Muscle of leg (tissue), 16 donors: Measurements from ENCODE around the gene SPINT3. TPM values are rescaled to one million over a fixed set of nuclear protein-coding genes. Genes with fewer than 3 reads are reported as not detected.

Experiments
- DNase-seq: peaks from one replicate; pipeline ENCODE4 v3.0.0; 2013
- H3K27ac ChIP-seq: one replicate; pipeline ENCODE4 v1.5.1; 2013; ENCODE audit warnings: mild to moderate bottlenecking, low read length, control low read depth
- H3K27me3 ChIP-seq: one replicate; pipeline ENCODE4 v1.6.1; 2013; ENCODE audit warnings: low read length; ENCODE audit not compliant: control insufficient read depth, insufficient read depth
- H3K36me3 ChIP-seq: one replicate; pipeline ENCODE4 v1.6.1; 2013; ENCODE audit warnings: low read length; ENCODE audit not compliant: control insufficient read depth, insufficient read depth
- H3K4me1 ChIP-seq: one replicate; pipeline ENCODE4 v1.6.1; 2013; ENCODE audit warnings: low read length; ENCODE audit not compliant: control insufficient read depth, insufficient read depth
- H3K4me3 ChIP-seq: one replicate; pipeline ENCODE4 v1.5.1; 2013; ENCODE audit warnings: low read length, control low read depth
- H3K9me3 ChIP-seq: replicated peaks from 2 replicates; pipeline ENCODE4 v1.6.1; 2013; ENCODE audit warnings: low read depth, low read length; ENCODE audit not compliant: control insufficient read depth
- WGBS: methylation state at CpG from one replicate; pipeline ENCODE4 v1.1.5; 2013; ENCODE audit warnings: missing lambda C conversion rate; ENCODE audit not compliant: insufficient coverage; 5-methylcytosine and 5-hydroxymethylcytosine counted together
- long read RNA-seq, 11 donors: transcript quantifications; one replicate each; lab custom pipeline, GENCODE V29; 2026
- polyA plus RNA-seq, 8 donors: library from polyadenylated mRNA; unstranded; fragments of 120-200 nt; gene quantifications; one replicate each; pipeline versions ENCODE4 v1.2.1 to v1.2.3, GENCODE V29; 2013; ENCODE audit warnings: inconsistent platforms in 1 of 8, low replicate concordance in 1 of 8; ENCODE audit not compliant: insufficient read length in 8 of 8, insufficient read depth in 1 of 8
- total RNA-seq: library from RNA; stranded (reverse); fragments of 120-200 nt; gene quantifications from one replicate; pipeline ENCODE4 v1.2.4, GENCODE V29; 2013

The SPINT3 gene
- total RNA-seq (not detected), polyA plus RNA-seq (not detected)
- long read RNA-seq, donor 1: 0 reads
- long read RNA-seq, donor 2: 0 reads
- long read RNA-seq, donor 3: 0 reads
- long read RNA-seq, donor 4: 0 reads
- long read RNA-seq, donor 5: 0 reads
- long read RNA-seq, donor 6: 0 reads
- long read RNA-seq, donor 7: 0 reads
- long read RNA-seq, donor 8: 0 reads
- long read RNA-seq, donor 9: 0 reads
- long read RNA-seq, donor 10: 0 reads
- long read RNA-seq, donor 11: 0 reads

- Histone ChIP-seq H3K27me3 (no peaks in the 10 kb centered on the region), H3K9me3 (no peaks in the 10 kb centered on the region), H3K4me3 (no peak within 1 kb of the TSS), H3K4me1 (no peaks in the 10 kb centered on the region), H3K36me3 (no peaks in the 10 kb centered on the region), H3K27ac (no peak within 1 kb of the TSS)
- no peak for DNase-seq
- WGBS: 40% methylated on average over 1 of the region's 5 CpGs
Measured at GRCh38 chr20:45515147-45515913, at the start of gene SPINT3. Gene SPINT3 (minus strand): TSS chr20:45515622. CDS start chr20:45515608, 14 bp downstream.

GRCh38 chr20:45564760-45565276 is 49.4 kb upstream of the SPINT3 start:
- DNase-seq: no peak
- Histone ChIP-seq H3K4me3 (no peak overlapping the region), H3K27ac (no peak overlapping the region), H3K36me3 (no peaks in the 10 kb centered on the region), H3K9me3 (no peaks in the 10 kb centered on the region), H3K4me1 (no peaks in the 10 kb centered on the region), H3K27me3 (no peaks in the 10 kb centered on the region)
- WGBS: no CpG with 5 or more reads among the region's 2 CpGs

- no peak overlapping the region for H3K4me3 ChIP-seq
- no peaks in the 10 kb centered on the region for H3K4me1 ChIP-seq
- H3K36me3 ChIP-seq: no peaks in the 10 kb centered on the region
- H3K27ac ChIP-seq: no peak overlapping the region
- peaks cover 2% of the 10 kb centered on the region for H3K27me3 ChIP-seq
- no peaks in the 10 kb centered on the region for H3K9me3 ChIP-seq
- 50% methylated on average over 1 of the region's 1 CpG for WGBS
- DNase-seq: no peak
Measured at GRCh38 chr20:45555198-45555597, 39.8 kb upstream of the SPINT3 start.

GRCh38 chr20:45552456-45552855 is 37.0 kb upstream of the SPINT3 start:
- no peak overlapping the region for H3K27ac ChIP-seq
- DNase-seq: no peak
- no peaks in the 10 kb centered on the region for H3K4me1 ChIP-seq
- H3K27me3 ChIP-seq: peaks cover 2% of the 10 kb centered on the region
- WGBS: no CpG with 5 or more reads among the region's 2 CpGs
- H3K9me3 ChIP-seq: no peaks in the 10 kb centered on the region
- H3K4me3 ChIP-seq: no peak overlapping the region
- H3K36me3 ChIP-seq: no peaks in the 10 kb centered on the region

GRCh38 chr20:45550765-45551164 is 35.3 kb upstream of the SPINT3 start:
- DNase-seq: no peak
- Histone ChIP-seq H3K36me3 (no peaks in the 10 kb centered on the region), H3K27me3 (peaks cover 2% of the 10 kb centered on the region), H3K9me3 (no peaks in the 10 kb centered on the region), H3K4me3 (no peak overlapping the region), H3K27ac (no peak overlapping the region), H3K4me1 (no peaks in the 10 kb centered on the region)

GRCh38 chr20:45548410-45548809 is 33.0 kb upstream of the SPINT3 start:
- peaks cover 4% of the 10 kb centered on the region for H3K27me3 ChIP-seq
- H3K27ac ChIP-seq: no peak overlapping the region
- no peaks in the 10 kb centered on the region for H3K36me3 ChIP-seq
- DNase-seq: no peak
- no peaks in the 10 kb centered on the region for H3K4me1 ChIP-seq
- H3K9me3 ChIP-seq: no peaks in the 10 kb centered on the region
- no peak overlapping the region for H3K4me3 ChIP-seq
- WGBS: 93% methylated on average over 4 of the region's 7 CpGs

- no peak within 1 kb of the TSS for H3K27ac ChIP-seq
- 86% methylated on average over 5 of the region's 6 CpGs for WGBS
- no peaks in the 10 kb centered on the region for H3K4me1 ChIP-seq
- no peak for DNase-seq
- H3K27me3 ChIP-seq: peaks cover 4% of the 10 kb centered on the region
- H3K4me3 ChIP-seq: no peak within 1 kb of the TSS
- no peaks in the 10 kb centered on the region for H3K36me3 ChIP-seq
- no peaks in the 10 kb centered on the region for H3K9me3 ChIP-seq
Measured at GRCh38 chr20:45547206-45547770, 31.9 kb upstream of the SPINT3 start, which contains the start of gene EPPIN. Gene EPPIN (minus strand): TSS chr20:45547401. CDS start chr20:45547357, 44 bp downstream.

GRCh38 chr20:45545754-45546453 is 30.5 kb upstream of the SPINT3 start:
- H3K4me1 ChIP-seq: no peaks in the 10 kb centered on the region
- WGBS: no CpG with 5 or more reads among the region's 5 CpGs
- H3K4me3 ChIP-seq: no peak overlapping the region
- no peak overlapping the region for H3K27ac ChIP-seq
- H3K9me3 ChIP-seq: no peaks in the 10 kb centered on the region
- no peaks in the 10 kb centered on the region for H3K36me3 ChIP-seq
- peak; percentile 13 for DNase-seq
- H3K27me3 ChIP-seq: peaks cover 4% of the 10 kb centered on the region

GRCh38 chr20:45545351-45545750 is 29.9 kb upstream of the SPINT3 start:
- H3K27me3 ChIP-seq: peaks cover 4% of the 10 kb centered on the region

GRCh38 chr20:45539382-45539781 is 24.0 kb upstream of the SPINT3 start, which contains the start of gene WFDC6:
Gene WFDC6 (minus strand): TSS chr20:45539482. CDS start chr20:45539407, 75 bp downstream.
- no peak within 1 kb of the TSS for H3K27ac ChIP-seq
- H3K27me3 ChIP-seq: peaks cover 5% of the 10 kb centered on the region
- H3K4me3 ChIP-seq: no peak within 1 kb of the TSS
- no peaks in the 10 kb centered on the region for H3K4me1 ChIP-seq
- no peak for DNase-seq
- no peaks in the 10 kb centered on the region for H3K9me3 ChIP-seq
- H3K36me3 ChIP-seq: no peaks in the 10 kb centered on the region
- whole genome bisulfite sequencing: 40% methylated on average over 1 of the region's 2 CpGs

More at GRCh38 chr20:45545351-45545750, 29.9 kb upstream of the SPINT3 start:
- Histone ChIP-seq H3K36me3 (no peaks in the 10 kb centered on the region), H3K4me3 (no peak overlapping the region), H3K27ac (no peak overlapping the region), H3K4me1 (no peaks in the 10 kb centered on the region), H3K9me3 (no peaks in the 10 kb centered on the region)
- DNase-seq: no peak
- WGBS: no CpG with 5 or more reads among the region's 3 CpGs
